OCI-LY7 (cell line): ENCODE data around the gene FIGLA. TPM values are rescaled to one million over a fixed set of nuclear protein-coding genes. Genes with fewer than 3 reads are reported as not detected.

Experiments
- BruUV-seq: library from RNA; stranded (reverse); fragments of 400-500 nt; replicated peaks from 2 replicates; lab custom pipeline; 2021; lab: Mats Ljungman, UMichigan
- CTCF ChIA-PET: fragments of 300-600 bp; sonication (Branson Sonifier 250); formaldehyde crosslinking; loops from one replicate; lab custom pipeline; 2022; ENCODE audit warnings: antibody characterized with exemption; ENCODE audit not compliant: unreplicated experiment; lab: Charles Lee
- POLR2A ChIA-PET: fragments of 300-600 bp; sonication (Branson Sonifier 250); formaldehyde crosslinking; loops from one replicate; lab custom pipeline; 2022; ENCODE audit warnings: antibody characterized with exemption; lab: Charles Lee
- DNase-seq: peaks from one replicate; pipeline ENCODE4 v3.0.0-alpha.2; 2015; ENCODE audit warnings: low spot score
- H2AFZ ChIP-seq: fragments of 200-600 bp; sonication (generic), shearing (Covaris generic); 2 replicates; pipeline ENCODE4 v1.6.1; 2014; ENCODE audit warnings: mild to moderate bottlenecking, antibody characterized with exemption, low read length, moderate library complexity
- H3K27ac ChIP-seq: fragments of 200-600 bp; sonication (generic); 2 replicates; pipeline ENCODE4 v1.5.1; 2014; ENCODE audit warnings: mixed run types, low read depth, mild to moderate bottlenecking, moderate library complexity, low read length, inconsistent platforms; ENCODE audit not compliant: poor library complexity, severe bottlenecking
- H3K36me3 ChIP-seq: fragments of 200-600 bp; sonication (generic); 2 replicates; pipeline ENCODE4 v1.6.1; 2014; ENCODE audit warnings: mild to moderate bottlenecking, antibody characterized with exemption, low read length, moderate library complexity, mixed read lengths; ENCODE audit not compliant: insufficient read depth
- H3K4me1 ChIP-seq: fragments of 200-600 bp; sonication (generic); 2 replicates; pipeline ENCODE4 v1.5.1; 2014; ENCODE audit warnings: mild to moderate bottlenecking, low read length; ENCODE audit not compliant: insufficient read depth, poor library complexity, severe bottlenecking
- H3K4me2 ChIP-seq: fragments of 200-600 bp; sonication (generic); 2 replicates; pipeline ENCODE4 v1.6.1; 2014; ENCODE audit warnings: mild to moderate bottlenecking, low read length
- H3K4me3 ChIP-seq: fragments of 200-600 bp; sonication (generic); 2 replicates; pipeline ENCODE4 v1.5.1; 2014; ENCODE audit warnings: mild to moderate bottlenecking, low read depth, low read length; ENCODE audit not compliant: poor library complexity, severe bottlenecking
- H3K79me2 ChIP-seq: fragments of 200-600 bp; sonication (generic); 2 replicates; pipeline ENCODE4 v1.6.1; 2016; ENCODE audit warnings: low read depth, mild to moderate bottlenecking, low read length, moderate library complexity, mixed read lengths; ENCODE audit not compliant: insufficient read depth
- H3K9me2 ChIP-seq: fragments of 200-600 bp; sonication (generic); 2 replicates; pipeline ENCODE4 v1.6.1; 2016; ENCODE audit warnings: mild to moderate bottlenecking, low read length, mixed read lengths; ENCODE audit not compliant: insufficient read depth
- H3K9me3 ChIP-seq: fragments of 200-600 bp; sonication (generic); 2 replicates; pipeline ENCODE4 v1.6.1; 2014; ENCODE audit warnings: mild to moderate bottlenecking, mixed run types, low read length, mixed read lengths
- H4K20me1 ChIP-seq: fragments of 200-600 bp; sonication (generic); 2 replicates; pipeline ENCODE4 v1.6.1; 2014; ENCODE audit warnings: mild to moderate bottlenecking, antibody characterized with exemption, low read length, moderate library complexity, mixed read lengths; ENCODE audit not compliant: insufficient read depth
- CTCF ChIP-seq: fragments of 200-600 bp; sonication (generic); conservative IDR thresholded peaks from 2 replicates; pipeline ENCODE4 v1.5.1; 2014; ENCODE audit warnings: mild to moderate bottlenecking, antibody characterized with exemption, low read length, moderate library complexity, mixed read lengths
- EZH2phosphoT487 ChIP-seq: fragments of 200-600 bp; sonication (generic); IDR thresholded peaks from 2 replicates; pipeline ENCODE4 v1.6.1; 2018; ENCODE audit warnings: low read depth, borderline replicate concordance, mild to moderate bottlenecking, mixed run types, antibody characterized with exemption, low read length, moderate library complexity, mixed read lengths
- intact Hi-C: fragments of 100-400 bp; cut with micrococcal nuclease; formaldehyde crosslinking; loops from one replicate; pipeline ENCODE4 v1.10.0; 2022; ENCODE audit not compliant: unreplicated experiment
- total RNA-seq, 2 experiments: library from RNA; depleted of rRNA in 1 of 2; stranded (reverse); fragments of >200 nt in 1 of 2; shearing (Covaris generic) in 1 of 2; gene quantifications; 2 replicates each; pipeline ENCODE4 v1.2.3, GENCODE V29; 2014 to 2022

FIGLA gene
- total RNA-seq, 2 experiments from 2014 or later: not detected

GRCh38 chr2:70833246-70833645 lies 42.8 kb upstream of the FIGLA start:
- no peak overlapping the region for H3K4me2 ChIP-seq
- intact Hi-C loops: no loop called here
- no peaks in the 10 kb centered on the region for H3K9me2 ChIP-seq
- POLR2A ChIA-PET: no interaction called here
- no peaks in the 10 kb centered on the region for H4K20me1 ChIP-seq
- H3K4me3 ChIP-seq: no peak overlapping the region
- no TSS peak for BruUV-seq
- no peak overlapping the region for H3K27ac ChIP-seq
- CTCF ChIA-PET: no interaction called here
- H3K4me1 ChIP-seq: no peaks in the 10 kb centered on the region
- H3K79me2 ChIP-seq: no peaks in the 10 kb centered on the region
- DNase-seq: no peak
- no peaks in the 10 kb centered on the region for H3K9me3 ChIP-seq
- TF ChIP-seq EZH2phosphoT487: no peak
- TF ChIP-seq CTCF: no peak
- H2AFZ ChIP-seq: no peak overlapping the region
- H3K36me3 ChIP-seq: no peaks in the 10 kb centered on the region

- DNase-seq: no peak
- Histone ChIP-seq H2AFZ (no peak overlapping the region), H3K79me2 (no peaks in the 10 kb centered on the region), H3K36me3 (no peaks in the 10 kb centered on the region), H3K4me3 (no peak overlapping the region), H3K4me1 (no peaks in the 10 kb centered on the region), H3K27ac (no peak overlapping the region), H3K4me2 (no peak overlapping the region), H3K9me3 (no peaks in the 10 kb centered on the region), H3K9me2 (no peaks in the 10 kb centered on the region), H4K20me1 (no peaks in the 10 kb centered on the region)
- intact Hi-C loops: no loop called here
- CTCF ChIA-PET: no interaction called here
- no peak for TF ChIP-seq EZH2phosphoT487
- no peak for TF ChIP-seq CTCF
- no TSS peak for BruUV-seq
- POLR2A ChIA-PET: interaction anchor here (0.6 to 0.7 kb wide), 2 partner anchors 10 to 33 kb away, joined by 3 read pairs; no protein-coding TSS in a partner anchor
Observed at GRCh38 chr2:70832386-70832785, 41.9 kb upstream of the FIGLA start.

GRCh38 chr2:70831861-70832260 lies 41.4 kb upstream of the FIGLA start:
- H3K9me3 ChIP-seq: no peaks in the 10 kb centered on the region
- no TSS peak for BruUV-seq
- H3K4me3 ChIP-seq: no peak overlapping the region
- no peaks in the 10 kb centered on the region for H3K4me1 ChIP-seq
- no peaks in the 10 kb centered on the region for H3K9me2 ChIP-seq
- H2AFZ ChIP-seq: no peak overlapping the region
- CTCF ChIA-PET: no interaction called here
- POLR2A ChIA-PET: interaction anchor here (0.7 to 1.1 kb wide), 2 partner anchors 10 to 32 kb away, joined by 3 read pairs; no protein-coding TSS in a partner anchor
- H4K20me1 ChIP-seq: no peaks in the 10 kb centered on the region
- no peak overlapping the region for H3K4me2 ChIP-seq
- H3K27ac ChIP-seq: no peak overlapping the region
- no peaks in the 10 kb centered on the region for H3K36me3 ChIP-seq
- no peak for DNase-seq
- no peak for TF ChIP-seq CTCF
- no peak for TF ChIP-seq EZH2phosphoT487
- intact Hi-C loops: no loop called here
- H3K79me2 ChIP-seq: no peaks in the 10 kb centered on the region
